Measurements from ENCODE around the gene PTPN1. TPM values are rescaled to one million over a fixed set of nuclear protein-coding genes. Genes with fewer than 3 reads are reported as not detected.

PTPN1 gene
- total RNA-seq, 1 donor from 2014 or later, result 47.5 TPM

GRCh38 chr20:50481741-50482140 is 28.4 kb upstream of the PTPN1 start:
- H3K27me3 Mint-ChIP-seq (ENCODE audit: unreplicated experiment), result no peaks in the 10 kb centered on the region
- no peaks in the 10 kb centered on the region for H3K4me1 Mint-ChIP-seq (ENCODE audit: low read depth, unreplicated experiment)

DNA sequence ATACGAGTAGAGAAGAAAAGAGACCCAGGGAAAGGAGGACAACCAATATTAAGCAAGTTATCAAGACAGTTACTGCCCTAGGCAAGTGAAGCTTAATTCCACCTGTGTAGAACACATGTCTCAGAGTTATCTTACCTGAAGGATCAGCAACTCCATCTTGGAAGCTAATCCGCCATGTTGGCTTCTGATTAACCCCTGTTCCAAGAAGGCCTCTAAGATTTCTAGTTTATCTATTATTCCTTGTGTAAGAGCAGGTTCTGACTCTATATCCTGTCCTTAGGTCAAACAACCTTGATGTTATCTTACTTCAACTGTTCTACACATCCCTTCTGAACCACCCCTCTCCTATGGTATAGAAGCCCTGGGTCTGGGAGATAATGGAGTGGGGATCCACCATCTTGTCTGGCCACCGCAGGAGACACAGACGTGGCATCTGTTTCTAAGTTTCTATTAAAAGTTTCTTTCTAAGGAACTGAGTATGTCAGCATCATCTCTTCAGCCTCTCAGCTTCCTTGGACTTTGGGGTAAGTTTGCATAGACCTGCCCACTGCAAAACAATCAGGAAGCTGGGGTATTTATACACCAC is 27.7 kb upstream of the PTPN1 start:
- Mint-ChIP-seq H3K9me3 (ENCODE audit: unreplicated experiment) (no peaks in the 10 kb centered on the region), H3K27me3 (ENCODE audit: unreplicated experiment) (no peaks in the 10 kb centered on the region), H3K36me3 (ENCODE audit: unreplicated experiment) (no peaks in the 10 kb centered on the region), H3K27ac (ENCODE audit: unreplicated experiment) (no peak overlapping the region), H3K4me3 (ENCODE audit: unreplicated experiment) (no peak overlapping the region), H3K4me1 (ENCODE audit: low read depth, unreplicated experiment) (no peaks in the 10 kb centered on the region)
- DNase-seq, result no peak
- TF ChIP-seq CTCF (IDR thresholded peaks at IDR 0.05; ENCODE audit: partially characterized antibody, unreplicated experiment), result no peak

More at GRCh38 chr20:50481741-50482140, 28.4 kb upstream of the PTPN1 start:
- no peak for DNase-seq
- TF ChIP-seq CTCF (IDR thresholded peaks at IDR 0.05; ENCODE audit: partially characterized antibody, unreplicated experiment), result no peak
- no peaks in the 10 kb centered on the region for H3K9me3 Mint-ChIP-seq (ENCODE audit: unreplicated experiment)
- H3K36me3 Mint-ChIP-seq (ENCODE audit: unreplicated experiment), result no peaks in the 10 kb centered on the region
- no peak overlapping the region for H3K4me3 Mint-ChIP-seq (ENCODE audit: unreplicated experiment)
- no peak overlapping the region for H3K27ac Mint-ChIP-seq (ENCODE audit: unreplicated experiment)

DNA sequence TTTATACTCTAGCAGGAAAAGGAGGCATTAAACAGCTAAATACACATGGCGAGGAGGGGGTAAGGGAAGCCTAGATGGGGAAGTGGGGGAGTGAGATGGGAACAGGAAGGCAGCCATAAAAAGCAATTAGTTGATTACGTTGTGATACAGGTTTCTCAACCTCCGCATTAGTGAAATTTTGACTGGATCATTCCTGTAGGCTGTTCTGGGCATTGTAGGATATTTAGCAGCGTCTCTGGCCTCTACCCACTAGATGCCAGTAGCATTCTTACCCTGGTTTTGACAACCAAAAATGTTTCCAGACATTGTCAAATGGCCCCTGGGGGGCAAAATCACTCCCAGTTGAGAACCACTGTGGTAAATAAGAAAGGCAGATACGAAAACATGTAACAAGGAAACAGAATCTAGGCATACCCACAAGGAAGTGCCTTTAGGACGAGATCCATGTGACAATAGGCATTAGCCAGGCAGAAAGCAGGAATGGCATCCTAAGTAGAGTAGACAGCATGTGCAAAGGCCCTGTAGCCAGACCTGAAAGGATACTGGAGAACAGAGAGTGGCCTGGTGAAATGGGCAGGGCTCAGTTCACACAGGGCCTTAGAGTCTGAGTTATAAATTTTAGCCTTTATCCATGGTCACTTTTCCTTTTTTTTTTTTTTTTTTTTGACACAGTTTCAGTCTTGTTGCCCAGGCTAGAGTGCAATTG is 25.8 kb upstream of the PTPN1 start:
- Mint-ChIP-seq H3K36me3 (ENCODE audit: unreplicated experiment) (no peaks in the 10 kb centered on the region), H3K9me3 (ENCODE audit: unreplicated experiment) (peaks cover 2% of the 10 kb centered on the region), H3K27me3 (ENCODE audit: unreplicated experiment) (no peaks in the 10 kb centered on the region), H3K4me3 (ENCODE audit: unreplicated experiment) (no peak overlapping the region), H3K27ac (ENCODE audit: unreplicated experiment) (no peak overlapping the region), H3K4me1 (ENCODE audit: low read depth, unreplicated experiment) (no peaks in the 10 kb centered on the region)
- DNase-seq, result no peak
- no peak for TF ChIP-seq CTCF (IDR thresholded peaks at IDR 0.05; ENCODE audit: partially characterized antibody, unreplicated experiment)

- no peak overlapping the region for H3K4me3 Mint-ChIP-seq (ENCODE audit: unreplicated experiment)
- peaks cover 4% of the 10 kb centered on the region for H3K9me3 Mint-ChIP-seq (ENCODE audit: unreplicated experiment)
- H3K27me3 Mint-ChIP-seq (ENCODE audit: unreplicated experiment), result no peaks in the 10 kb centered on the region
- no peak for TF ChIP-seq CTCF (IDR thresholded peaks at IDR 0.05; ENCODE audit: partially characterized antibody, unreplicated experiment)
- no peak overlapping the region for H3K27ac Mint-ChIP-seq (ENCODE audit: unreplicated experiment)
- no peak for DNase-seq
- H3K36me3 Mint-ChIP-seq (ENCODE audit: unreplicated experiment), result no peaks in the 10 kb centered on the region
- H3K4me1 Mint-ChIP-seq (ENCODE audit: low read depth, unreplicated experiment), result no peaks in the 10 kb centered on the region
Observed at GRCh38 chr20:50487397-50487796, 22.8 kb upstream of the PTPN1 start.

GRCh38 chr20:50488236-50488806 is 21.9 kb upstream of the PTPN1 start:
- no peaks in the 10 kb centered on the region for H3K27me3 Mint-ChIP-seq (ENCODE audit: unreplicated experiment)
- H3K9me3 Mint-ChIP-seq (ENCODE audit: unreplicated experiment), result peaks cover 4% of the 10 kb centered on the region
- TF ChIP-seq CTCF (IDR thresholded peaks at IDR 0.05; ENCODE audit: partially characterized antibody, unreplicated experiment), result no peak
- no peaks in the 10 kb centered on the region for H3K4me1 Mint-ChIP-seq (ENCODE audit: low read depth, unreplicated experiment)
- H3K36me3 Mint-ChIP-seq (ENCODE audit: unreplicated experiment), result no peaks in the 10 kb centered on the region
- no peak overlapping the region for H3K4me3 Mint-ChIP-seq (ENCODE audit: unreplicated experiment)
- no peak overlapping the region for H3K27ac Mint-ChIP-seq (ENCODE audit: unreplicated experiment)
- no peak for DNase-seq
